Muscle of back (tissue), 11 donors: ENCODE results near the gene STX8. TPM values are rescaled to one million over a fixed set of nuclear protein-coding genes. Genes with fewer than 3 reads are reported as not detected.

Source experiments
- DNase-seq, 3 donors: peaks; one replicate each; pipeline versions ENCODE4 v3.0.0 to v3.0.0-alpha.2; 2013
- polyA plus RNA-seq, 10 donors: library from polyadenylated mRNA; unstranded; fragments of 120-200 nt; gene quantifications; one replicate each; pipeline ENCODE4 v1.2.1, GENCODE V29; 2013; ENCODE audit not compliant: insufficient read length in 10 of 10

STX8 gene
- polyA plus RNA-seq, 10 donors, result 43.2 to 49.1 (median 45.6) TPM

DNA sequence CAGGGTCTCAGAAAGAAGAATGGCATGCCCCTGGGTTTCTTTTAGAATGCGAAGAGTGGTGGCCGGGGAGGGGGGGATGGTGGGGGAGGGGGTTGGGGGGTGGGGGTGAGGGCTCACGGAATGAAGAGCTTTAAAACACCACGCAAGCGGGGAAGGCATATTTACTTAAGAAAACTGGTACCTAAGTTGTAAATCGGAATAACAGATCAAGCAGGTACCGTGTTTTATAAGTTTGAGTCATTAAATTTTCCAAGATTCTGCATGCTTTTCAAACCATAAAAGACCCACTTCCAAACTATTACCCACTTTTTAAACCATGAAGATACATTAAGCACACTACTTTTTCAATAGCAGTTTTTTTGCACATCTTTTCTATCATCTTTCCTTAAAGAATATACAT, 130.2 kb downstream of the STX8 start:
- no peak for DNase-seq

DNA sequence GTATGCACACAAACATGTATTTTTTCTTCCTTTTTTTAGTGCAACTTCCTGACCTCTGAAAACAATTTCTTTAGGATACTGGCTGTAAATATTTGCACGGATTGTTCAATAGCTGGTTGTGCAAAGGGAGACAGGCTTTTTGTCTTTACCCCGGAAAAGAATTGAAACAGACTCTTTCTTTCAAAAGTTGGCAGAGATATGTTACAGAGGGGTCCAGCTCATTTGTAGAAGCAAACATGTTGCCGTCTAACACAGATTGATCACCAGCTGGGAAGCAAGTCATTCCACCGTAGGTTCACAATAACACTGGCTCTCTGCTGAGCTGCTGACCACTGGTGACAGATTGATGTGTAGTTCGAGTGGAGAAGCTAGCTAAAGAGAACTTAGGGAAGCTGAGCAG, 130.9 kb downstream of the STX8 start:
- DNase-seq, result peak in 1 of 3 donors; percentile 22

DNA sequence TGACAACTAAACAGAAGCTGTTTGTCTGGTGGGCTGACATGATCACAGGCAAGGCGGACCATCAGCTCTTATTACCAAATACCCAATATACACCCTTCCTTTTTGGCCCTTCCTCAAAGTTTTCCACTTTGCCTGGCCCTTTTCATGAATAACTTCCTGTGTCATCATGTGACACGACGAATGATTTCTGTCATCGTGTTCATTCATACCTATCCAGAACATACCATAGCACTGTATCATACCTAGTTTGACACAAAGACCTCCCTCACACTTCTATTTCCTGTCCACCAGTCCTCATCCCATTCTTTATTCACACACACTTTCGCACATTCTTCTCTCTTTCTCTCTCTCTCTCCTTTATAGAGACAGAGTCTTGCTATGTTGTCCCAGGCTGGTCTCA, 131.8 kb downstream of the STX8 start:
- DNase-seq, result no peak

DNA sequence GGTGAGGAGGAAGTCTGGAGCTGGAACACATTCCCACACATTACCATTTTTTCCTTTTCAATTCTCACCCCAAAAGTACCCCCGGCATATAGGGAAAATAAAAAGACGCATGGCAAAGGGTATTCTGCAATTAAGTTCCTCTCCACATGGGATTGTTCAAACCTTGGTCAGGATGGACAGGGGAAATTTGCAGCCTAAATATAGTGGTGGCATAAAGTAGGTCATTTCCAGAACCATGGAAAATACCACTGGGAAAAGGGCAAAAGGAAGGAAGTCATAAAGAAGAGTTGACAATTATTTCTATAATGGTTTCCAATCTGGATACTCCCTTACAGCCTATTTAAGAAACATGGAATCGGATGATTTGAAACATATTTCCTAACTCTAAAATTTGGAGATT, 135.8 kb downstream of the STX8 start:
- DNase-seq, result no peak

DNA sequence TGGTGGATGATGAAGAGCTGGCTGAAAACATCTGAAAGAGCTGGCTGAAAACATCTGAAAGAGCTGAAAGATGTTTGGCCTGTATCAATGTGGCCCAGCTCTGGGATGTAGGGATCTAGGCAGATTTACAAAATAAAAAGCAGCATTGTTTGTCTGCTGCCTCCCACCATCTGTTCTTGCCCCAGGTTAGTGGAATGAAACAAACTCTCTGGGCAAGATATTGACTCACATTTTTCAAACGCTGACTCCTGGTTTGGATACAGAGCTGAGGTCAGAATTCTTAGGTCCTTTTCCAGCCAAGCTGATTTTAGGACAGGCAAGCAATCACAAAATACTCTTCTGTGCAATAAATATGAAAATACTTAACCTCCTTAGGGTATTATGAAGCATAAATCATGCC, 139.0 kb downstream of the STX8 start:
- peak; percentile 58 to 79 (median 59) for DNase-seq

DNA sequence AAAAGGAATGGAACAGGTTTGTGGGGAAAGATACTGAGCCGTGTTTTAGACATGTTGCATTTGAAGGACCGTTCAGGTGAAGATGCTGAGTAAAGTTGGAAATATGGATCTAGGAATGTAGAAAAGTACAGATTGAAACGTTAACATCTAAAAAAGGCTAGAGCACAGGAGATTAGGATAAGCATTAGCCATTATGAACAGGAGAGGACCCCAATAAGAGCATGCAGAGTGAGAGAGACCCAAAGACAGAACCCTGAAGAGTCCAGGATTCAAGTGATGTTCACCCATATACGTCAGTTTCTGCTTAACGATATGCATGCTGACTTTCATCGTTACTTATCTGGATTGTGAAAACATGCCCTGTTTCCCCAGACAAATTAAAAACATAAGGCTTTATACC, 140.5 kb downstream of the STX8 start:
- DNase-seq, result no peak

DNA sequence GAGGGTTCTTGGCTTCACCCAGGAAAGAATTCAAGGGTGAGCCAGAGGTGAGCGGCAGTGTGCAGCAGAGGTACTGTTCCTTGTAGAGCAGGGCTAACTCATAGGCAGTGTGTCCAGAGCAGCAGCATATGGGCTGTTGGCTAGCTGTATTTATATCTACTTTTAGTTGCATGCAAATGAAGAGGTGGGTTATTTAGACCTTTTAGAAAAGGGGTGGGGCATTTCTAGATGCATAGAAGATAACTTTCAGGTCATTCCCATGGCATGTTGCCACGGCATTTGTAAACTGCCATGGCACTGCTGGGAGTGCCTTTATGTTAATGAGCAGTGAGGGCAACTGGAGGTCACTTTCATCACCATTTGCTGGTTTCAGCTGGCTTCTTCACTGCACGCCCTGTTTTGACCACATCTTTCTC, 141.0 kb downstream of the STX8 start:
- peak in 1 of 3 donors; percentile 31 for DNase-seq

DNA sequence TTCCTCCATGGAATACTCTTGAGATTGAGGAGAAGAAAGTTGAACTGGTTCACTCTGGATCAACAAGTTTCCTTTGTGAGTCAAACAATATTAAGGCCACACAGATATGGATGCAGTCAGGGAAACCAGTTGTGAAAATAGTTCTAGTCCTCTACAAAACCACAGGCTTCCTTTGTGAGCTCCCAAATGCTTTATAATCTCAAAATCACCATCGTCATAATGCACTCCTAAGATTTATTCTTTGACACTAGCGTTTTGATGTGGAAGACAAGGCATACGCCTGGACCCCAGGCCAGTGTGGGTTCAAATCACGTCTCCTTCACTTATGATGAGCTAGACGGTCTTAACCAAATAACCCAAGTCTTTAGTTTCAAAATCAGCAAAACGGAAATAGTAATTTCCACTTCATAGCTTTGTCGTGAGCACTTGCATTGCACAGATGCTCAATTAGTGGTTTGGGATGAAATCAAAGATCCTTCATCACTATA, 142.6 kb downstream of the STX8 start:
- peak in 1 of 3 donors; percentile 14 for DNase-seq

DNA sequence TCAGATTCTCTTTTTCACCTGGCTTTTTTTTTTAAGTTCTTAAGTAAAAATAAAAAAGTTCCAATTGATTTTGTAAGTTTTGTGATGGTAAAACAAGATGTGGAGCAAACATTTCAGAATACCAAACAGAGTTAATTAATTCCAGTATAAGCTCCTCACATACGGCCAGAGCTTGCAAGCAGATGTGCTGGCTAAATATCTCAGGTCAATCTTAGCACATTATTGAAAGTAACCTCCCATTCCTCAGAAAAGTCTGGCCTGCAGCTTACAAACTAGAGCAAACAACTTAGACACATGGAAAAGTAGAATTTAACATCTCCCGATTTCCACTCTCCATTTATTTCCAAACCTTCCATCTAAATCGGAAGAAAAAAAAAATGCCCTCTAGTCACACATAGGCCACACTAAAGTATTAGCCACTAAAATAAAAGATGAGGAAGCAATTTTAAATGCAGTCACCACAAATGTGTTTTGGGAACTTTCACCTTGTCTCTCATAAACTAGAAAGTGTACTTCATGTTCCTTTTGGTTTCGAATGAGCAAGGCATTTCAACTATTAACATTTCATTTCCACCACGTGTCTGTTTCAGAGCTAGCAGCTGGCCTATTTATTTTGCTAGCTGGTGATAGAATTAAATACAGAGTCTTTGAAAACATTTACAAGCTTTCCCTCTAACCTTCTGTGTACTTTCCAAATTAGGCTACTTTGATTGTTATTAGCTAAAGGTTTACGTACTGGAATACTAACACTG, 143.3 kb downstream of the STX8 start:
- peak; percentile 56 to 82 (median 59) for DNase-seq

DNA sequence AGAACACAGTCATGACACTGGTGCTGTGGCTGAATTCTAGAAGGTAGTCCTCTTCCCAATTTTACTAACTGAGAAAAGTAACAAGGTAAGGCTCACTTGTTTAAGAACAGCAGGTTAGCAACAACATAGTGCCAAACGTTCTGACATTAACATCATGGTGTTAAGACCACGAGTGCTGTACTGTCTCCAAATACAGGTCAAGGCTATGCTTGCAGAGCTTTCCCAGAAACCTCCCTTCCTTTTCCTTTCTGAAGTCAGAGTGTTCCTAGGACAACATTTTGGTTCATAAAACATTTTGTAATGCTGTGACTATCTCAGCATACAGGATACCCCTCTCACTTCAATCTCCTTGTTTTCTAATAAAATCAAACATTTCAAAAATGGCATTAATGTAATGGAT, 144.0 kb downstream of the STX8 start:
- peak in 1 of 3 donors; percentile 36 for DNase-seq

DNA sequence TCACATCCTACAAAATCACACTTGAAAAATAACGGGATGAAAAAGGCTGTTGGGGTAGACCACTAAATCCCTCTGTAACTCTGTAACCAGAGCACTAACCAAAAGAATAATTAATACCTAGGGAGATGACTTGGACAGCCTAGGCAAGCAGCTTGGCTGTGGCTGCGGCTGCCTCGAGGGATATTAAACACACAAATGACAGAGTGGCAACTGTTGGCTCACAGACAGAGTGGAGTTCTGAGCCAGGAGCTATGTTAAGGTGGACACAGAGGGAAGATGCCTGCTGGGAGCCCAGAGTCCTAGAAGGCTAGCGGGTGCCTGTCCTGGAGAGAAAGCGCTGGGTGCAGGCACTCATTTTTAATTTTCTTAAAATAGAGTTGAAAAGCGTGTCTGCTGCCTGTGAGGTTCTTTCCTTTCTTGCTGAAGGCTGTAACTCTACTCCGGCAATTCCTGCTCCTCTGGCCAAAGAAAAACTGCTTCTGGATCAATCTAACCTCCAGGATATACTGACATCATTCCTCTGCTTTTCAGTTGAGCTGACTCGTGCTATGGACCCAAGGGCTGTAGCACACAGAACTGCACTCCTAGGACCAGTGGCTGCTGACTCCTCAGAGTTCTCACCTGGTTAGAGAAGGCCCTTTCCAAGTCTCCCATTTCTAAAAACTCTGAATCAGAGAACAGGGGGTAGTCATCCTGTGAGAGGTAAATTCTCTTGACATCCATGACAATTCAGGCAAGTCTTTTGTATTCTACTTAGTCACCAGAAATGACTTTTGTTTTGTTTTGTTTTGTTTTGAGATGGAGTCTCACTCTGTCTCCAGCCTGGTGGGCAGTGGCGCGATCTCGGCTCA, 147.9 kb downstream of the STX8 start:
- DNase-seq, result peak; percentile 66 to 88 (median 74)

DNA sequence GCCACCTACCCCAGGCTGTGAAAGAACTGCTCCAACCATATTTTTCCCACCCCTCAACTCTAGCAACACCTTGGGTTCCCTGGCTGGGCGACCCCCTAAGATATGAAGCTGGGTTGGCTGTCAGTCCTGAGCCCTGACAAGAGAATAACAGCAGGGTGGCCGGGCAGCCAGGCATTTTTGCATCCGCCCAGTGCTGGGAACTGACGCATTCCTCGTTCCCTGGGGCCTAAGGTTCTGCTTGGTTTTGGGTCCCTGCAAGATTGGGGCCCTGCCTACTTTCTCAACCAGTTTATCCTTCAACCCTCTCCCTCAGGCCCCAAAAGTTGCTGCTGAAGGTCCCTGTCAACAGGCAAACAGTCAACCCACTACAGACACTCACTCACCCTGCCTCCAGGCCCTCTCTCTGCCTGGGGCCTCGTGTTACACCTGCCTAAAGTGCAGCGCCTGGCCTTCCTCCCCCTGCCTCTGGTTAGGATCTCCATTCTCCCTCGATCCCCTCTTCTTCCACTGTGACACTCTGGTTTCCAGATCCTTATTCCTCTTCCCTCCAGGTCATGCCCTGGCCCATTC, 151.5 kb downstream of the STX8 start:
- no peak for DNase-seq

DNA sequence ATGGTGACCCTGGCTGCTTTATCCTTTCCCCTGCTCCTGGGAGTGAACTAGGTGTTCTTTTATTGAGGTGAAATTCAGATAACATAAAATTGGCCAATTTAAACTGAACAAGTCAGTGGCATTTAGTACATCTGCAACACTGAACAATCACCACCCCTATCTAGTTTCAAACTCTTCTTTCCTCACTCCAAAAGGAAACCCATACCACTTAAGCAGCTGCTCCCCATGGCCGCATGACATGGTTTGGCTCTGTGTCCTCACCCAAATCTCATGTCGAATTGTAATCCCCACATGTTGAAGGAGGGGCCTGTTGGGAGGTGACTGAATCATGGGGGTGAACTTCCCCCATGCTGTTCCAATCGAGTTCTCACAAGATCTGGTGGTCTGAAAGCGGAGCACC, 154.1 kb downstream of the STX8 start:
- no peak for DNase-seq

DNA sequence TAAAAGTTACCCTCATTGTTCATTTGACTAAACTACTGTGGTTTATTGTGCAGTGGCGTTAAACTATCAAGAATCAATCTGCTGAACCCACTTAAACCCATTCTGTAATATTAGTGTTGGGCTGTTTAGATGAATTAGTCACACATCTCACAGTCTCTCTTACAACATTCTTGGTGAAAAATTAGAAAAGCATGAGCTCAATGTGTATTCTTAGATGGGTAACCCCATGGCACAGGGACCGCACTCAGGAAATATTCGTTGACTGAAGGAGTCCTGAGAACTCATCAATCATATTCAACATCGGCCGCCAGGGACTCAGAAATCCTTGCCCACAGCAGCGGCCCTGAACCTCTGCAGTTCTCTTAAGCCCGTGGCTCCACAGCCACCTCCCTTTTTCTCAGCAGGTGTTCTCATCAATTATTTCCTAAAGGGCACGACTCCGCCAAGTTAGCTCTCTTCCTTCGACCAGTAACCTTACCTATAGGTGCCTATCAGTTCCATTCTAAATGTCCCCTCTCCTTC, 155.6 kb downstream of the STX8 start:
- no peak for DNase-seq

DNA sequence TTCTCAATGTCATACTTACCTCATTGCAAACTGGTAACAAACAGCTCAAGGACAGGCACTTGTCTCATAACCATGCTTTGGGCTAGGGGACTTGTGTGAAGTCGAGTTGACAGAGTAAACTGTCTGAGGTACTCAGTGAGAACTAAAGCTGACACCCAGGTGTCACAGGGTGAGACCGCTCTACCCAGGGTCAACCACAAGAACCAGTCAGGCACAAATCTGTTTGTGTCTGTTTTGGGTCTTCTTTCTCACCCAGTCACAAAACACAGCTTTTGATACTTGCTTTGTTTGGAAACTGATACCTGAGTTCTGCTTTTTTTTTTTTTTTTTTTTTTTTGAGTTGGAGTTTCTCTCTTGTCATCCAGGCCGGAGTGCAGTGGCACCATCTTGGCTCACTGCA, 161.1 kb downstream of the STX8 start:
- no peak for DNase-seq

DNA sequence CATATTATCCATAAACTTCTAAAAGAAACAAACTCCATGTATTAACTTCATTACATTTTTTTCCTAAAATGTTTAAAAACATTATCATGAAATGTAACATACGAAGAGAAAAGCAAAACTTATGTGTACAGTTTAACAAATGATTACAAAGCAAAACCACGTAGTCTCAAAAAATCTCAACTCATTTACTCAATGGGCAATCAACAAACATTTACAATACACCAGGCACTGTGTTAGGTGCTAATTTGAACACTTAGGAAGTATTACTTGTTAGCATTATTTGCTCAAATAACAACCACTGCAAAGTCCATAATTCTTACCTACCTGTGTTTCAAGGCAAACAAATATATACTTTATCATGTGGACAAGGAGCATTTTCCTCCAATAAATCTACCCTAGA, 164.9 kb downstream of the STX8 start:
- no peak for DNase-seq

DNA sequence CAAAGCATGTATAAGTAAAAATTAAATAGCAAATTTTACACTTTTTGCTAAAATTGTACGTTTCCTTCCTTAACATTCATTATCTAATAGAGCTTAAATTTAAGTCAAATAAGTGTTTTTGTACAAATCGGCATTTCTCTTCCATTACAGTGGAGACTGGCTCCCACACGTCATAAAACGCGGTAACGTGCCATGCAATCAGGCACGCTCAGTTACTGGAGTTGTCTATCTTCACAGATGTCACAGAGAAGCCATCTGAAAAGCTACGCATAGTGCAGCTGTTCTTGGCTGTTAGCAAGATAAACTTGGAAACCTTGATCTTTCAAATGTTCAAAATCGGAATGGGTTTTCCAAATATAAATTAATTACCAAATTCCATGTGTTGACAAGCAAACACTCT, 165.3 kb downstream of the STX8 start:
- peak in 2 of 3 donors; percentile 41 to 58 for DNase-seq

DNA sequence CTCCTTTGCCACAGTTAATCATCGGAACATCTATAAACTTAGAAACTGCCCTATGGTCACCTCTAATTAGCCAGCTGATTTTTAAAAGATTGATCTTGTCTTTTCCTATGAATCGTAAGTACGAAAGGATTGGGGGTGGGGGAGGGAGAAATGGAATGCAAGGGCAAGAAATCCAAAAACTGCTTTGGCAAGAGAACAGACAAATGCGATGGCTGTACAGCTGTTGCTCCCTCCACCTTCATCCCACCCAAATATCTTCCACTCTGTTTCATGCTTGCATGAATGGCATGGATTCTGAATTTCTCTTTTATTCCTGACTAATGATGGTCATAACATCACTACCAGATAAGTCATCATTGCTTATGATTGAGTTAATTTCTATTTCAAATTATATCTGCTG, 165.7 kb downstream of the STX8 start:
- DNase-seq, result no peak

DNA sequence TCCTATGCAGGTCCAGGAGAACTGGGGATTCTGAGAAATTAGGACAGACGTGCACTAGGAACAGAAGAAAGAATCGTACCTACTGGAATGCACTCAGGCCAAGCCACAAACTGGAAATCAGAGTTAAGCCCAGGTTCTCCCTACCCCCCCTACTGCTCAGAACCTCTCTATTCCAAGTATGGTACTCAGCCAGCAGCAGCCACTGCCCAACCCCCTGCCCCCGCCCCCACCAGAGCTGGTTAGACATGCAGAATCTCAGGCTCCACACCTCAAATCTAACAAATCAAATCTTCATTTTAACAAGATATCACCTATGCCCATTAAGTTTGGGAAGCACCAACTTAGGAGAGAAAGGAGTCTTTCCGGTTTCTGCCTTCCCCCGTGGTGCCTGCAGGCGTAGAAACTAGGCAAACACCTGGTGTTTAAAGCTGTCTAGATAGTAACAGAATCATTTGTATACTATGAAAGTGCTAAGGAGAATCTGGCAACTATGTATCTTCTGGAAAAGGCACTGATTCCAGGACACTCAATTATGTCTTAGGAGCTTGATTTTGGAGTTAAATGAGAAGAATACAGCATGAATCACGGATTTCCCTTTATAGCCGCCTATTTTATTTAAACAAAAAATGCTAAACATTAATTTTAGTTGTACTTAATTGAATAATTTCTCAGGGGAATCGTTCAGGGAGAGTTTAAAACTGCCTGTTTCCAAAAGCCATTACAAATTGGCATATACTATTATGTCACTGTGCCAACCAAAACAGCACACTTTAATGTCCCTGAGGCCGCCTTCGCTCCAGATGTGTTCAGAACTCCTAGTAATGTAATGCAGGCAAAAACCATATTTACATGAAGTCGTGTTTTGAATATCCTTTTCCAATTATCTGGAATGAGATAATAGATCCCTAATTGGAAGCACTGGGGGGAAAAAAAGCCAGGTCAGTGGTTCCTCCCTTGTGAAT, 166.5 kb downstream of the STX8 start:
- DNase-seq, result peak; percentile 38 to 82 (median 65)

DNA sequence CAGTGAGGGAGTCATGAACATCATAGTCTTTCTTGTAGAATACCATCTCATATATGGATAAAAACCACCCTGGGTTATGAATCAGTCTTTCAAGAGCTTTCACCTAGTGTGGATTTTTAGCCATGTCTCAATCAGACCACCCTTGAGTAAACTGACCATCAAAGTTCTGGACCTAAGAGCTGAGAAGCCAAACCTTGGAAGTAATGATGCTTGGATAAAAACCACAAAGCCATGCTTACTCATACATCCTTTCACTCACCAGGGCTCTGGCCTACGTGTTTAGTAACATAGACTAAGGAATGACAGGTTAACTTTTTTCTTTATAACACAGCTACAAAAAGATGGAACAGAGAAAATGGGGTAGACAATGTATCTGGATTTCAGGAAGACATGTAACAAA, 167.2 kb downstream of the STX8 start:
- DNase-seq, result peak in 1 of 3 donors; percentile 57

DNA sequence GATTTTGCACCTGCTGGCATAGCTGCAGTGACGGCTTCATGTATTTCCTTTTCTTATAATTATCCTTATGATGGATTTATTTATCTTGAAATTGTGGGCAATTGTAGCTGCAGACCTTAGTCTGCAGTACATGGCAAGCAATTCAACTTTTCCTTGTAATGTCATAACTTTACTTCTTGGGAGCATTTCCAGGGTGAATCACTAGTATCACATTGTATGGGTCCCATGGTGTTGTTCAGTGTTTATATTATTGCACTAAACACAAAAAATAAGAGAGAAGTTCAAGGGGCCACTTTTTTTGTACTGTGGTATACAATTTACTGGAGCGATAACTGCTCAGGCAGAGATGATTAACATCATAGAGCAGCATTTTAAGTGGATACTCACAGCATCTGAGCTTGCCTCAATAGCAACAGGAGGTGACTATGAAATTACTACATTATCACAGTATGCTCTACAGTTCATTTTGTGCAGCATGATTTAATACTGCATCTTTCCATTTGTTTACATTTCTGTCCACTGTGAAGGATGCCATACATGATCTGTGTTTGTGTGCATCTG, 169.5 kb downstream of the STX8 start:
- peak in 1 of 3 donors; percentile 32 for DNase-seq
